HG03280 (cell line): Measurements from ENCODE around the gene THOC5.
"Not testable (repeated sequence)": the region's sequence is repeated elsewhere in the genome, so short reads cannot be mapped to it uniquely, and the experiment has no call there.

Experiments
- ATAC-seq: cut with Tn5 transposase; IDR thresholded peaks from one replicate; pipeline ENCODE4 v1.9.1; 2021; ENCODE audit warnings: mild to moderate bottlenecking, moderate library complexity; ENCODE audit not compliant: unreplicated experiment

THOC5 gene

DNA sequence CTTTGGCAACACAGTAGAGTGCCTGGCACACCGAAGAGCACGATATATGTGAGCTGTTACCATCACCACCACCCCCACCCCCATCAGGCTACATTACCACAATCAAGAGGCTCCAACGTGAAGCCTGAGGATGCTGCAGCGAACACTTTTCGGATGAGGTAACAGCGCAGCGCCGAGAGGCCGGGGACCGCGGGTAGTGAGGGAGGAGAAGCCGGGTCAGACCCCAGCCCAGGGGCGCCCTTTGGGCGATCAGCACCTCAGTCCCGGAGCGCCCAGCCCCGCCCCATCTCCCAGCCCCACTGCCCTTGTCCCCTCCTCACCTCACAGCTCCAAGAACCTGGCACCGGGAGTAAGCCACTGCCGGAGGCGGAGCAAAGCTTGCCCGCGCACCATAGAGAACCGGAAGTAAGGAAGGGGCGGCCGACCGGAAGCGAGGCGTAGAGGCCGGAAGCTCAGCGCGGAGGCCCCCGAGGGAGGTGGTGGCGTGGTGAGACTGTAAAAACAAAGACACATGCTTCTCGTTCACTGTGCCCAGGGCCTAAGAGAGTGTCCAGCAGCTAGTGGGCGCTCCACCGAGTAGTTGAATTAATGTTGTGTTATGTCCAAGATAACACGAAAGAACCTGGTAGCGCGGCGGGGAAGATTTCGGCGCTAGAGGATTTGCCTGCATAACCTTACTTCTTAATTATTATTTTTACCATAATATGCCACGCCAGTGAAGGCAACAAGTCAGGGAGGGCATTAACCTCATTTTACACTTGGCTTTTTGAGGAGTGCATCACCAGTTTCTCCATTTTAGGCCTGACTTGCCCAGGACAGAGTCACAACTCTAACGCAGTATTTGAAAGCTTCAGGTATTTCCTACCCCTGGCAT is at the start of gene THOC5:
TSS of gene THOC5 (minus strand) at position 407 of the 874 bp plus-strand sequence. CDS start 4,610 bp downstream, outside the sequence.
- ATAC-seq: peak; percentile 98

DNA sequence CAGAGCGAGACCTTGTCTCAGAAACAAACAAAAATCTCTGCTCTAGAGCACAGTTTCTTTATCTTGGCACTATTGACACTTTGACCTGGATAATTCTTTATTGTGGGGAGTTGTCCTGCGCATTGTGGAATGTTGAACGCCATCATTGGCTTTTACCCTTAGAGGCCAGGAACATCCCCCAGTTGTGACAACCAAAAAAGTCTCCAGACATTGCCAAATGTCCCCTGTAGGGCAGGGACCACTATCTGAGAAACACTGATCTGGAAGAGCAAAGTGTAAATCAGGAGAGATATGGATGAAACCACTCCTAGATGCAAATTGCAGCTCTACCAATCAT is 45.1 kb upstream of the THOC5 start:
- no peak for ATAC-seq

DNA sequence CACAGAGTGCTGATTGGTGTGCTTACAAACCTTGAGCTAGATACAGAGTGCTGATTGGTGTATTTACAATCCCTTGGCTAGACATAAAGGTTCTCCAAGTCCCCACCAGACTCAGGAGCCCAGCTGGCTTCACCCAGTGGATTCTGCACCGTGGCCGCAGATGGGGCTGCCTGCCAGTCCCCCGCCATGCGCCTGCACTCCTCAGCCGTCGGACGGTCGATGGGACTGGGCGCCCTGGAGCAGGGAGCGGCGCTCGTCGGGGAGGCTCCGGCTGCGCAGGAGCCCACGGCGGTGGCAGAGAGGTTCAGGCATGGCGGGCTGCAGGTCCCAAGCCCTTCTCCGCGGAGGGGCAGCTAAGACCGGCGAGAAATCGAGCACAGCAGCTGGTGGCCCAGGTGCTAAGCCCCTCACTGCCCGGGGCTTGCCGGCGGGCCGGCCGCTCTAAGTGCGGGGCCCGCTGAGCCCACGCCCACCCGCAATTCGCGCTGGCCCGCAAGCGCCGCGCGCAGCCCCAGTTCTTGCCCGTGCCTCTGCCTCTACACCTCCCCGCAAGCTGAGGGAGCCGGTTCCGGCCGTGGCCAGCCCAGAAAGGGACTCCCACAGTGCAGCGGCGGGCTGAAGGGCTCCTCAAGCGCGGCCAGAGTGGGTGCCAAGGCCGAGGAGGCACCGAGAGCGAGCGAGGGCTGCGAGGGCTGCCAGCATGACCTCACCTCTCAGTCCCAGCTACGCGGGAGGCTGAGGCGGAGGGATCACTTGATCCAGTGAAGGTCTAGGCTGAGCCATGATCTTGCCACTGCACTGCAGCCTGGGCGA is 44.5 kb upstream of the THOC5 start:
- ATAC-seq: not testable (repeated sequence)

DNA sequence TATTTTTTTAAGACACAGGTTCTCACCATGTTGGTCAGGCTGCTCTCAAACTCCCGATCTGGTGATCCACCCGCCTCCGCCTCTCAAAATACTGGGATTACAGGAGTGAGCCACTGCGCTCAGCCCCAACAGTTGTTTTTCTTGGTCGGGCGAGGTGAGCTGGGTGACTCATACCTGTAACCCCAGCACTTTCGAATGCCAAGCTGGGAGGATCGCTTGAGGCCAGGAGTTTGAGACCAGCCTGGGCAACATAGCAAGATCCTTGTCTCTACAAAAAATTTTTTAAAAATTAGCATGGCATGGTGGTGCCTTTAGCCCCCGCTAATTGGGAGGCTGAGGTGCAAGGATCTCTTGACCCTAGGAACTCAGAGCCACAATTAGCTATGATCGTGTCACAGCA is 42.9 kb upstream of the THOC5 start:
- ATAC-seq: no peak

DNA sequence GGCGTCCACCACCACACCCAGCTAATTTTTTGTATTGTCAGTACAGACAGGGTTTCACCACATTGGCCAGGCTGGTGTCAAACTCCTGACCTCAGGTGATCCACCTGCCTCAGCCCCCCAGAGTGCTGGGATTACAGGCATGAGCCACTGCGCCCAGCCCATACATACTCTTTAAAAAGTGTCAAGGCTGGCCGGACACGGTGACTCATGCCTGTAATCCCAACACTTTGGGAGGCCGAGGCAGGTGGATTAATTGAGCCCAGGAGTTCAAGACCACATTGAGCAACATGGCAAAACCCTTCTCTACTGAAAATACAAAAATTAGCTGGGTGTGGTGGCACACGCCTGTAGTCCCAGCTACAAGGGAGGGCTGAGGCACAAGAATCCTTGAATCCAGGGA is 40.9 kb upstream of the THOC5 start:
- not testable (repeated sequence) for ATAC-seq

DNA sequence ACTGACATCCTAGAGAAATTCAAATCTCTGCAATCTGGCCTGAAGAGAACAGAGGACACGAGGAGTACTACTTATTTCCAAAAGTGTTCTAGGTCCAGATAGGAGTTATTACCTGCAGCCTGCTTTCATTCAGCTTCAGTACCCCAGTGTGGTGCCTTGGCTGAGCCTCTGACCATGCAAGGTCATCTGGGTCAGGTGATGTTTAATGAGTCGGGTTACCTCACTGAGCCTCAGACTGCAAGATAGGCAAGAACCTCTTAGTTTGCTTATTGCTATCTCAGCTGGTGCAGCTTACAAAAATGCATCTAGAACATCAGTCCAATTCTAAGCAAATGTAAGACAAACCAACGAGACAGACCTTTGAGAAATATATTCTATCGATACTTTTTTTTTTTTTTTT is 40.4 kb upstream of the THOC5 start:
- no peak for ATAC-seq

DNA sequence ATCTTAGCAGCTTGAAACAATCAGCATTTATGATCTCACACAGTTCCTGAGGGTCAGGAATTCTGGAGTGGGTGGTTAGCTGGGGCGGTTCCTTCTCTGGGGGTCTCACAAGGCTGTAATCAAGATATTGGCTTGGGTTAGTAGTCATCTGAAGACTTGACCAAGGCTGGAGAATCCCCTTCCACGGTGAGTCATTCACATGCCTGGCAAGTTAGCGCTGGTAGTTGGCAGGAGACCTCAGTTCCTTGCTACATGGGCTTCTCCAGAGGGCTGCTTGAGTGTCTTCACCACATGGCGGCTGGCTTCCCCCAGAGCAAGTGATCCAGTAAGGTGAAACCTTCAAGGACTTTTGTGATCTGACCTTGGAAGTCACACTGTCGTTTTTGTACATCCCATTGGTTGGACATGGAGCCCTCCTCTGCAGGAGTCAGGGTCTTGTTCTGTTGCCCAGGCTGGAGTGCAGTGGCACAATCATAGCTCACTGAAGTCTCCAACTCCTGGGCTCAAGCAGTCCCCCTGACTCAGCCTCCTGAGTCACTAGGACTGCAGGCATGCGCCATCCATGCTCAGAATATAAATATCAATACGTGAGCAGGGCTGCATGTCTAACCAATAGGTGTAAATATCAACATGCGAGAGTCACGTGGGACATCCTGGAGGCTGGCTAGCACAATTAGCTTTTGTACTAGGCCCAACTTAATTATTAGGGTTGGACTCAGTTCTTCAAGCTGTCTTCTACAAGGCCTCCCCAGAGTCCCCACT is 34.6 kb upstream of the THOC5 start:
- ATAC-seq: no peak

DNA sequence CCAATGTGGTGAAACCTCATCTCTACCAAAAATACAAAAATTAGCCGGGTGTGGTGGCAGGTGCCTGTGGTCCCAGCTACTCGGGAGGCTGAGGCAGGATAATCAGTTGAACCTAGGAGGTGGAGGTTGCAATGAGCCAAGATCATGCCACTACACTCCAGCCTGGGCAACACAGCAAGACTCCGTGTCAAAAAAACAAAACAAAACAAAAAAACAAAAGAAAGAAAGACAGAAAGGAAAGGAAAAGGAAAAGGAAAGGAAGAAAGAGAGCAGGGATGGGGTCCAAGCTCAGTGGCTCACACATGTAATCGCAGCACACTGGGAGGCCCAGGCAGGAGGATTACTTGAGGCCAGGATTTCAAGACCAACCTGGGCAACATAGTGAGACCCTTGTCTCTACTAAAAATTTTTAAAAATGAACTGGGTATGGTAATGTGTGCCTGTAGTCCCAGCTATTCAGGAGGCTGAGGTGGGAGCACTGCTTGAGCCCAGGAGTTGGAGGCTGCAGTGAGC is 32.7 kb upstream of the THOC5 start:
- ATAC-seq: not testable (repeated sequence)

DNA sequence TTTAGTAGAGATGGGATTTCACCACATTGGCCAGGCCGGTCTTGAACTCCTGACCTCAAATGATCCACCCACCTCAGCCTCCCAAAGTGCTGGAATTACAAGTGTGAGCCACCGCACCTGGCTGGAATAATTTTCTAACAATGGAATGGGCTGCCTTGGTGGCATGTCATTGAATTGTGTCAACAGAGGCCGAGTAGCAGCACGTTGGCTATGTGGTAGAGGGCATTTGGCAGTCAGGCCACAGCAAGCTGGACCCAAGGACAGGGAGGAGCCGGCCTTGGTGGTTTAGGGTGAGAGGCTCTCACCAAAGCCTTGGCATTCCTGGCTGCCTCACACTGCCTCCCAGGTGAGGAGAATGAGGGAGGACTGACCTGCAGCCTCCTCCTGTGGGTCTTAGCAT is 31.4 kb upstream of the THOC5 start:
- ATAC-seq: no peak

DNA sequence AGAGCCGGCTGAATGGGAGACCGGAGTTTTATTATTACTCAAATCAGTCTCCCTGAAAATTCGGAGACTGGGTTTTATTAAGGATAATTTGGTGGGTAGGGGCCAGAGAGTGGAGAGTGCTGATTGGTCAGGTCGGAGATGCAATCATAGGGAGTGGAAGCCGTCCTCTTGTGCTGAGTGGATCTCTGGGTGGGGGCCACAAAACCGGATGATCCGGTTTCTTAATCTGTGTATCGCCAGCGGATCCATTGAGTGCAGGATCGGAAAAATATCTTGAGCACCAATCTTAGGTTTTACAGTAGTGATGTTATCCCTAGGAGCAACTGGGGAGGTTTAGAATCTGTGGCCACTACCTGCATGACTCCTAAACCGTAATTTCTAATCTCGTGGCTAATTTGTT is 28.2 kb upstream of the THOC5 start:
- ATAC-seq: no peak

DNA sequence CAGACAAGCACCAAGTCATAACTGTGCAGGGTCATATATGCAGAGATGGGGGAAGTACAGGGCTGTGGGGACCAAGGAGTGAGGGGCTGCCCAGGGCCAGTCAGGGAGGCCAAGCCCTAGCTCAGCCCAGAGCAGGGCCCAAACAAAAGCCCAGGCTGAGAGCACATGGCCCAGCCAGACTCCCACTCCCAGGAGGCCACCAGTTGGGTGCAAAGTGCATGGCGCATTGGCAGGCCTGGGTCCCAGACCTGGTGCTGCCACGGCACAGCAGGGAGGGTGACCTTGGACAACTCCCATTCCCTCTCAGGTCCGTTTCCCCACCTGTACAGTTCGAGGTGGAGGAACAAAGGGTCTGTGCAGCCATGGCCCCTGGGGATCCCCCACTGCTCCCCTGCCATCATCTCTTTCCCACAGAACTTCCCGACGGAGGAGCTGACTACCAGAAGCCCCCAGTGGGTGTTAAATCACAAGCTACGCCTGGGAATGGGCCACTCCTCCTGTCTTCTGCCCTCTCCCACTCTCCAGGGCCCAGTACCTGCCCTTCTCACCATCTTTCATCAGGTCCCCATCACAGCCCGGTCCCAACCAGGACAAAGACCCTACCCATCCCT is 26.7 kb upstream of the THOC5 start:
- ATAC-seq: no peak

DNA sequence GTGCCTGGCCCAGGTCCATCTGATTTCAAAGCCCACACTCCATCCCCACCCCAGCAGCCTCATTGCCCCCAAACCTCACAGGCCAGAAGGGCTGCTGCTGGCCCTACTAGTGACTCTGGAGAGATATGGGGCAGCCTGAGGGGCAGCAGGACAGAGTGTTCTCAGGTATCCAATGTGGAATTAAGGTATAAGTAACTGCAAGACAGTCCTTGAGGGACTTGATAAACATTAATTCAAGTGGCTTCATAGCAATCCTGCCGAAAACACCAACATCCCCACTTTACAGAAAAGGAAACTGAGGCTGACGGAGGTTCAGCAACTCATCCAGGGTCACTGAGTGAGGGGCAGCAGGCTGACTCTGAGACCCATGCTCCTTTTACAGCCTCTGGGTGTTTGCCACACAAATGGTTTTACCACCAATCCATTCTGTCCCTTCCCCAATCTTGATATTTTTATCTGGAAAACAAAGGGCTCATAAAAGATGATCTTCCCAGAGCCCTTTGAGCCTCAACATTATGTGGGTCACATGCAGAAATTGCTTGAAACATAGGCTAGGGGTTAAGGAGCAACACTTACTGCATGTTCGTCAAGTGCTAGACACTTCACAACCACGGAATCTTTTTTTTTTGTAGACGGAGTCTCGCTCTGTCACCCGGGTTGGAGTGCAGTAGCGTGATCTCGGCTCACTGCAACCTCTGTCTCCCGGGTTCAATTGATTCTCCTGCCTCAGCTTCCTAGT is 25.1 kb upstream of the THOC5 start:
- ATAC-seq: no peak

DNA sequence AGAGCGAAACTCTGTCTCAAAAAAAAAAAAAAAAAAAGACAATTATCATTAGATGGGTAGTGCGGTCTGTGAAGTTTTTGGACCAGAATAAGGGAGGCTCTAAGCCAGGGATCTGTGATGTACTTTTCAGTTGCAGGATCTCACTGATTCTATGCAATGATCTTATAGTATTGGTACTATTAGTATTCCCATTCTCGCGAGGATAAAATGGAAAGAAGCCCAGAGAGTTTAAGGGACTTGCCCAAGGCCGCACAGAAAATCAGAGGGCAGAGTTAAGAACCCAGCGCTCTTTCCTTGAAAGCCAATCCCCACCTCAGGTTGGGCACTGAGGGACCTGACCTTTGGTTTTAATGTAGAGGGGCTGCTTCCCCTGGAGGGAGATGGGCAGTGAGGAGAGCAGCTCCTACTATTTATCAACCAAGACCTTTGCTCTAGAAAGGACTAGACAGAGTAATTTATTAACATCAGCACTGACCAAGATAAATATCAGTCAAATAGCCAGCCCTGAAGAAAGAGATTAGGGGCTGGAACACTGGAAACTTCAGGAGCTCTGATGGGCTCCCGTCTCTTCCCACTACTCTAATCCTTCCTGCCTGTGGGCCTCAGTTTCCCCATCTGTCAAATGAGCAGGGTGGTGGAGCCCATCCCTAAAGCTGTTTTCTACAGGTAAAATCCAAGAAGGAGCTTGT is 21.3 kb upstream of the THOC5 start:
- no peak for ATAC-seq

DNA sequence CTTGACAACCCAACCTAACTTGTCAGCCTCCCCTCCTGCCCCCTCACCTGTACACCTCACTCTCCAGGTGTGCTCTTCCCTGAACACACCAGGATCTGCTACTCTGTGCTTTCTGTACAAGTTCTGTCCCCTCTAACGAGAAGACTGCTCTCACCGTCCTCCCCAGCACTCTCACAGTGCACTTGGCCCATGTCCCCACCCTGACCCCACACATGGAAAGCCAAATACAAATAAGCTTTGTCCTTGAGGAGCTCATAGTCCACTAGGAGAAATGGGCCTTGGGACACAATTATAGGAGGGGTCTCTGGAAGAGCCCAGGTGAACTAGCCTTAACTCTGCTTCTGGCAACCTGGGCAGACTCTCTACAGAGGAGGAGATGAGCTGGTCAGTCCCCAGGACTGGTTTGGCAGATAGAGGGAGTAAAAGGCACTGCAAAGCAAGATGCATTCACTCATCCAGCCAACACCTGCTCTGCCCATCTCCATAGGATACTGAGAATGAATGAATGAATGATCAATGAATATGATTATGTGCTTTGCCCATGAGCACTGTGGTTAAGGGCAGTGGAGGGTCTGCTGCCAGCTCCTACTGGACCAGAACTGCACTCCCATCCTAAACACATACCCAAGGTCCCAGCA is 17.5 kb upstream of the THOC5 start:
- ATAC-seq: no peak

DNA sequence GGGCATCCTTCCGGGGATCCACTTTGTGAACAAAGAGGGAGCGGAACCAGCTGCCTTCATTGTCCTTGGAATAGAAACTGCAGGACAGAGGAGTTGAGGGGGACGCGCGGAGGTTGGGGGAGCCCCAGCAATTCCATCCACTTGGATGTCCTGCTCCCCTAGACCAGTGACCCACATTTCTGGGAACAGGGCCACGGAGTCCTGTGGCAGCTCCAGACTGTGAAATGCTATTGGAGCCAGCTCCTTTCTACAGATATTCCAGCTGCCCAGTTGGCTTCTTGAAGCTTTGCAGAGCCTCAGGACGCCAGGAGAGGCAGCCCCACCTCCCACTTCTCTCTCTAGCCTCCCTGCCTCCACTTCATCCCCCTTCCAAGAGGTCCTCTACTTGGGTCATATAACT is 16.9 kb upstream of the THOC5 start:
- ATAC-seq: no peak

DNA sequence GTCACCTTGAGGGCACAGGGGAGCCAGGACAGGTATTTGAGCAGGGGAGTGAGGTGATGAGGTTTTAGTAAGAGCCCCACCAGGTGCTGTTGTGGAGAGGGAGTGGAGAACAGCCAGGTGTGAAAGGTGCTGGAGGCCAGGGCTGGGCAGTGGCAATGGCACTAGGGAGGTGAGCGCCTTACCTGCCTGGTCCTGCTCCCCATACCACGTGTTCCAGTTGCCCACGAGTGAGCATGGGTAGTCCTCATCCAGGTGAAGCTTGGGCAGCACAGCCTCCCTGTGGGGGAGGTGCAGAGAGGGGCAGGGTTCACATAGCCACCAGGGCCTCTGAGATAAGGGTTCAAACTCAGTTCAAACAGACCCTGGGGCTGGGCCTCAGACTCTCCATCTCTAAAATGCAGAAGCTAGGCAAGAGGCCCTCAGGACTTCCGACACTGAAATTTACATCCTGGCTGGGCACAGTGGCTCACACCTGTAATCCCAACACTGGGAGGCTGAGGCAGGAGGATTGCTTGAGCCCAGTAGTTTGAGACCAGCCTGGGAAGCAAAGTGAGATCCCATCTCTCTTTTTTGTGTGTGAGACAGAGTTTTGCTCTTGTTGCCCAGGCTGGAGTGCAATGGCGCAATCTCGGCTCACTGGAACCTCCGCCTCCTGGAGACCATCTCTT is 15.6 kb upstream of the THOC5 start:
- ATAC-seq: no peak

DNA sequence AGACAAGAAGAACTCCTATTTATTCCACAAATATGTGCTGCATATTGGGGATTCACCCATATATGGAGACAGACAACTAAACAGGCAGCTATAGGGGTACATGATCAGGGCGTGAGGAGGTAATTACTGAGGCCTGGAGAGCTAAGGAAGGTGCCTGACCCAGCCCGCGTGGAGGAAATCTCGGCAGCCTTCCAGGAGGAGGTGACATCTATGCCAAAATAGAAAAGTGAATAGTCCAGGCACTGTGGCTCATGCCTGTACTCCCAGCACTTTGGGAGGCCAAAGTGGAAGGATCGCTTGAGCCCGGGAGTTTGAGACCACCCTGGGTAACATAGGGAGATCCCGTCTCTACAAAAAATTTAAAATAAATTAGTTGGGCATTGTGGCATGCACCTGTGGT is 13.8 kb upstream of the THOC5 start:
- ATAC-seq: no peak

DNA sequence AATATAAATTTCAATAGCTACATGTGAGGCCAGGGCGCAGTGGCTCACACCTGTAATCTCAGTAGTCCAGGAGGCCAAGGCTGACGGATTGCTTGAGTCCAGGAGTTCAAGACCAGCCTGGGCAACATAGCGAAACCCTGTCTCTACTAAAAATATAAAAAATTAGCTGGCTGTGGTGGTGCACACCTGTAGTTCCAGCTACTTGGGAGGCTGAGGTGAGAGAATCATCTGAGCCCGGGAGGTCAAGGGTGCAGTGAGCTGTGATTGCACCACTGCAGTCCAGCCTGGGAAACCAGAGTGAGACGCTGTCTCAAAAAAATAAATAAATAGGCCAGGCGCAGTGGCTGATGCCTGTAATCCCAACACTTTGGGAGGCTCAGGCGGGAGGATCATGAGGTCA is 13.0 kb upstream of the THOC5 start:
- ATAC-seq: not testable (repeated sequence)
